ENCODE data around the gene SPEF1. TPM values are rescaled to one million over a fixed set of nuclear protein-coding genes. Genes with fewer than 3 reads are reported as not detected.

Gene SPEF1
- total and polyA plus RNA-seq, 2 of the 13 experiments (the other 11 are each of a cell fraction or from before 2014, with no cell fraction given): 0.11 to 0.27 TPM

- TF ChIP-seq, protein P1, sequence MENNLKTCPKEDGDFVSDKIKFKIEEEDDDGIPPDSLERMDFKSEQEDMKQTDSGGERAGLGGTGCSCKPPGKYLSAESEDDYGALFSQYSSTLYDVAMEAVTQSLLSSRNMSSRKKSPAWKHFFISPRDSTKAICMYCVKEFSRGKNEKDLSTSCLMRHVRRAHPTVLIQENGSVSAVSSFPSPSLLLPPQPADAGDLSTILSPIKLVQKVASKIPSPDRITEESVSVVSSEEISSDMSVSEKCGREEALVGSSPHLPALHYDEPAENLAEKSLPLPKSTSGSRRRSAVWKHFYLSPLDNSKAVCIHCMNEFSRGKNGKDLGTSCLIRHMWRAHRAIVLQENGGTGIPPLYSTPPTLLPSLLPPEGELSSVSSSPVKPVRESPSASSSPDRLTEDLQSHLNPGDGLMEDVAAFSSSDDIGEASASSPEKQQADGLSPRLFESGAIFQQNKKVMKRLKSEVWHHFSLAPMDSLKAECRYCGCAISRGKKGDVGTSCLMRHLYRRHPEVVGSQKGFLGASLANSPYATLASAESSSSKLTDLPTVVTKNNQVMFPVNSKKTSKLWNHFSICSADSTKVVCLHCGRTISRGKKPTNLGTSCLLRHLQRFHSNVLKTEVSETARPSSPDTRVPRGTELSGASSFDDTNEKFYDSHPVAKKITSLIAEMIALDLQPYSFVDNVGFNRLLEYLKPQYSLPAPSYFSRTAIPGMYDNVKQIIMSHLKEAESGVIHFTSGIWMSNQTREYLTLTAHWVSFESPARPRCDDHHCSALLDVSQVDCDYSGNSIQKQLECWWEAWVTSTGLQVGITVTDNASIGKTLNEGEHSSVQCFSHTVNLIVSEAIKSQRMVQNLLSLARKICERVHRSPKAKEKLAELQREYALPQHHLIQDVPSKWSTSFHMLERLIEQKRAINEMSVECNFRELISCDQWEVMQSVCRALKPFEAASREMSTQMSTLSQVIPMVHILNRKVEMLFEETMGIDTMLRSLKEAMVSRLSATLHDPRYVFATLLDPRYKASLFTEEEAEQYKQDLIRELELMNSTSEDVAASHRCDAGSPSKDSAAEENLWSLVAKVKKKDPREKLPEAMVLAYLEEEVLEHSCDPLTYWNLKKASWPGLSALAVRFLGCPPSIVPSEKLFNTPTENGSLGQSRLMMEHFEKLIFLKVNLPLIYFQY (CRISPR knock-in tag; IDR thresholded peaks at IDR 0.05; ENCODE audit: borderline replicate concordance): peak; percentile 79
- TF ChIP-seq DBP (CRISPR knock-in tag; IDR thresholded peaks at IDR 0.05; ENCODE audit: not compliant biosample characterization) (no peak), GABPB1 (CRISPR knock-in tag; IDR thresholded peaks at IDR 0.05) (peak; percentile 47), CBX1 (IDR thresholded peaks at IDR 0.05; ENCODE audit: low read depth) (peak; percentile 89), DZIP1 (CRISPR knock-in tag; IDR thresholded peaks at IDR 0.05) (no peak), DNMT1 (CRISPR knock-in tag; IDR thresholded peaks at IDR 0.05) (no peak; the same call in 1 of the 2 replicates), NFYB (CRISPR knock-in tag; IDR thresholded peaks at IDR 0.05) (no peak), ZSCAN21 (CRISPR knock-in tag; IDR thresholded peaks at IDR 0.05; ENCODE audit: borderline replicate concordance) (peak; percentile 82; the same call in 1 of the 2 replicates), PAWR (CRISPR knock-in tag; IDR thresholded peaks at IDR 0.05; ENCODE audit: borderline replicate concordance) (0 out of 2 replicates have a peak, but pooled peaks have one; percentile 78), MAFG (CRISPR knock-in tag; IDR thresholded peaks at IDR 0.05) (no peak), JUN (CRISPR knock-in tag; IDR thresholded peaks at IDR 0.05) (no peak), SNAI1 (CRISPR knock-in tag; IDR thresholded peaks at IDR 0.05; ENCODE audit: borderline replicate concordance) (no peak), ZNF326 (CRISPR knock-in tag; IDR thresholded peaks at IDR 0.05; ENCODE audit: borderline replicate concordance) (no peak), ZFP36L2 (CRISPR knock-in tag; IDR thresholded peaks at IDR 0.05) (no peak), GTF2F1 (IDR thresholded peaks at IDR 0.05; ENCODE audit: low read length) (no peak), ZNF337 (CRISPR knock-in tag; IDR thresholded peaks at IDR 0.05; ENCODE audit: borderline replicate concordance, low read depth) (peak; percentile 84; the same call in 1 of the 2 replicates), TRIM24 (CRISPR knock-in tag; IDR thresholded peaks at IDR 0.05) (no peak), SRSF9 (IDR thresholded peaks at IDR 0.05; ENCODE audit: borderline replicate concordance, insufficient read depth, low read depth, low read length, poor library complexity, severe bottlenecking) (no peak), PLRG1 (conservative IDR thresholded peaks at IDR 0.05) (no peak), ETV6 (CRISPR knock-in tag; conservative IDR thresholded peaks at IDR 0.05) (no peak; the same call in 1 of the 2 replicates)
- TF ChIP-seq, protein P2, sequence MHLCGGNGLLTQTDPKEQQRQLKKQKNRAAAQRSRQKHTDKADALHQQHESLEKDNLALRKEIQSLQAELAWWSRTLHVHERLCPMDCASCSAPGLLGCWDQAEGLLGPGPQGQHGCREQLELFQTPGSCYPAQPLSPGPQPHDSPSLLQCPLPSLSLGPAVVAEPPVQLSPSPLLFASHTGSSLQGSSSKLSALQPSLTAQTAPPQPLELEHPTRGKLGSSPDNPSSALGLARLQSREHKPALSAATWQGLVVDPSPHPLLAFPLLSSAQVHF (CRISPR knock-in tag; IDR thresholded peaks at IDR 0.05): no peak; the same call in 1 of the 2 replicates
Measured at GRCh38 chr20:3818155-3819151, 37.2 kb upstream of the SPEF1 start (continued).
